GM12874 (cell line): ENCODE data around the gene KCNA10.

Experiments
- TF ChIP-seq, protein P1 (sequence below): IDR thresholded peaks from 2 replicates; pipeline ENCODE4 v1.5.1; 2011; ENCODE audit warnings: low read depth, mild to moderate bottlenecking, control low read depth, low read length, moderate library complexity; ENCODE audit not compliant: insufficient read depth

The KCNA10 gene

DNA sequence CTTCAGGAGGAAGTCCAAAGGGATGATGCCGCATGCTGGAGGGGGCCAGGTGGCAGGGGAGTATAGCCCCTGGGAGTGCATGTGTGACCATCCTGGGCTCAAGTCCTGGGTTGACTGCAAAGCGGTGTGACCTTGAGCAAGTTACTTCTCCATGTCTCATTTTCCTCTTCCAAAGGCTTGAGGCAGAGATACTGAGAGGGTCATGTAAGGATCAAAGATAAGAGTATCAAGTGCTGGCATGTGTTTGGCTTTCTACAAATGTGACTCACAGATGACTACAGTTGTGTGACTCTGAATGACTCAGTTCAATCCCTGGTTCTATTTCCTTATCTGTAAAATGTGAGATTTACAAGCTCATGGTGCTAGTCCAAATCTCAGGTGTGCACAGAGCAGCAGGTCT, 41.9 kb downstream of the KCNA10 start:
- TF ChIP-seq, protein P1, sequence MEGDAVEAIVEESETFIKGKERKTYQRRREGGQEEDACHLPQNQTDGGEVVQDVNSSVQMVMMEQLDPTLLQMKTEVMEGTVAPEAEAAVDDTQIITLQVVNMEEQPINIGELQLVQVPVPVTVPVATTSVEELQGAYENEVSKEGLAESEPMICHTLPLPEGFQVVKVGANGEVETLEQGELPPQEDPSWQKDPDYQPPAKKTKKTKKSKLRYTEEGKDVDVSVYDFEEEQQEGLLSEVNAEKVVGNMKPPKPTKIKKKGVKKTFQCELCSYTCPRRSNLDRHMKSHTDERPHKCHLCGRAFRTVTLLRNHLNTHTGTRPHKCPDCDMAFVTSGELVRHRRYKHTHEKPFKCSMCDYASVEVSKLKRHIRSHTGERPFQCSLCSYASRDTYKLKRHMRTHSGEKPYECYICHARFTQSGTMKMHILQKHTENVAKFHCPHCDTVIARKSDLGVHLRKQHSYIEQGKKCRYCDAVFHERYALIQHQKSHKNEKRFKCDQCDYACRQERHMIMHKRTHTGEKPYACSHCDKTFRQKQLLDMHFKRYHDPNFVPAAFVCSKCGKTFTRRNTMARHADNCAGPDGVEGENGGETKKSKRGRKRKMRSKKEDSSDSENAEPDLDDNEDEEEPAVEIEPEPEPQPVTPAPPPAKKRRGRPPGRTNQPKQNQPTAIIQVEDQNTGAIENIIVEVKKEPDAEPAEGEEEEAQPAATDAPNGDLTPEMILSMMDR = no peak

- TF ChIP-seq, protein P1 = no peak
Observed at GRCh38 chr1:110476028-110476765, 42.8 kb downstream of the KCNA10 start.

DNA sequence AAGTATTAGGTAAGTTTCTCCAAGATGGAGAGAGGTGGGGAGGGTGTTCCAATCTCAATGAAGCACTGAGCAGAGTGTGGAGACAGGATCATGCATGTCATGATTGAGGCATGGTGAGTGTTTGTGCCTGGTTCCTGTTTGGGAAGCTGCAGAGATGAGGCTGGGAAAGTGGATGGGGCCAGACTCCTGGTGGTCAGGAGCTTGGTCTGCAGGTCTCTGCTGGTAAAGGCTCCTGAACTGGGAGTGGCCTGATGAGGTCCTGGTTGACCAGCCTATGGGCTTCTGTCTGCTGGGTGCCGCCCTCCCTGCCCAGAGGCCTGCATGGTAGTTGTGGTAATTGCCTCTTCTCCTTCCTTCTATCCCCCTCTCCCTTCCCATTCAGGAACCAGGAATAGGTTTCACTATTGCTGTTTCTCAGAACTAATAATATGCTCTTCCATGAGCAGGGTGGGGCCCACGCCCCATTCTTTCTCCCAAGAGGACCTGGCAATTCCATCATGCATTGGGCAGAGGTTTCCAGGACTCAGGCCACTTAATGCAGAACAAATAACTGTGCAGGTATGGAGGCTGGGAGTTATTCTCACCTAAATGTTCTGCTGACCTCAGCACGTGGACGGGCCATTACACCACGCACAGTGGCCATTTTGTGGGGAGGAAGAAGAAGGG, 43.5 kb downstream of the KCNA10 start:
- TF ChIP-seq, protein P1 = no peak

DNA sequence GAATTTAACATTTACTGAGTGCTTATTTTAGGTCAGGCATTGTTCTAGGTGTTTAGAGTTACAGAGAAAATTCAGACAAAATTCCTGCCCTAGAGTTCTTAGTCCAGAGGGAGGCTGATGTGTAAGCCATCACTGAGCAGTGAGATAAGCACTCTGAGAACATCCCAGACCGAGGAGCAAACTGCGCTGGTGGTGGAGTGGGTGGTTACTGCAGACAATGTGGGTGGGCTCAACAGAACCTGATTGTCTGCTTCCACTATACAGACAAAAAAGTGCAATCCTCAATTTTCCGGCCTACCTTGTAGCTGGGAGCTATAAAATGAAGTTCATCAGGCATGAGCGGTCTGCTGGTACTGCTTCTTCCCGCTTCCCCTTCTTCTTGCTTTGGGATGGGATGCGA, 44.5 kb downstream of the KCNA10 start:
- TF ChIP-seq, protein P1 = no peak

DNA sequence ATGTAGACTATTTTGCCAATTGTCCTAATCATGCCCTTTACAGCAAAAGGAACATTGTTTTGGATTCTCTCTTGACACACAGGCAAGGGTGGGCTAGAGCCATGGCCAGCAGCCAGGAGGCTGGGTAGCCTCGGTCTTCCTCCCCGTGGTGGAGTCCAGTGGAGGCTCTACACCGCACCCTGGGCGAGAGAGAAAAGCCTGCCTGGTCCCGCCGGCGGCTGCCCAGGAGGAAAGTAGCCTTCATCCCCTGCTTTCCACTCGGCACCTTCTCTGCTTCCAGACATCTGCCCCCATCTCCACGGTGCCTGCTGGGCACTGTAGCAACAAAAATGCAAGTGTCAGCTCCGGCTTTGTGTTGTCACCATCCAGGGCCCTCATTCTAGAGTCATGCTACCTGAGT, 46.4 kb downstream of the KCNA10 start:
- TF ChIP-seq, protein P1 = no peak

GRCh38 chr1:110471131-110471530, 47.8 kb downstream of the KCNA10 start:
- TF ChIP-seq, protein P1 = no peak
